Measurements from ENCODE around the gene CXCL8. TPM values are rescaled to one million over a fixed set of nuclear protein-coding genes. Genes with fewer than 3 reads are reported as not detected.
A peak's percentile ranks its signal among the peaks of the same experiment; 100 is the strongest.
"Not testable (repeated sequence)": the region's sequence is repeated elsewhere in the genome, so short reads cannot be mapped to it uniquely, and the experiment has no call there.

The CXCL8 gene
- total RNA-seq, 4 donors from 2014 or later, result 25.6 TPM; not detected in 3

DNA sequence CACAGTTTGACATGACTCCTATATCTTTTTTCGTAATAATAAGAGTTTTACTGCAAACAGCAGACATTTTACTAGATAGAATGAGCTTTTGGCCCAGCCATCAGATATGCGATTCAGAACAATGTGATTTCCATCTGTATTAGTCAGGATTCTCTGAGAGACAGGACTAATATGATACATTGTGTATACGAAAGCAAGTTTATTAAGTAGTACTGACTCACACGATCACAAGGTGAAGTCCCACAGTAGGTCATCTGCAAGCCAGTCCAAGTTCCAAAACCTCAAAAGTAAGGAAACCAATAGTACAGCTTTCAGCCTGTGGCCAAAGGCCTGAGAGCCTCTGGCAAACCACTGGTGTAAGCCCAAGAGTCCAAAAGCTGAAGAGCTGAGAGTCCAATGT, 24.1 kb downstream of the CXCL8 start:
- no peaks in the 10 kb centered on the region for H3K9me3 ChIP-seq
- TF ChIP-seq POLR2A (IDR thresholded peaks at IDR 0.05), result no peak
- no peak for TF ChIP-seq CTCF (IDR thresholded peaks at IDR 0.05)
- no peak overlapping the region for H3K4me3 ChIP-seq
- DNase-seq, result no peak
- H3K36me3 ChIP-seq, result no peaks in the 10 kb centered on the region
- H3K27me3 ChIP-seq, result no peaks in the 10 kb centered on the region
- H3K4me1 ChIP-seq, result no peaks in the 10 kb centered on the region
- no peak overlapping the region for H3K27ac ChIP-seq

- Histone ChIP-seq H3K4me3 (no peak overlapping the region), H3K36me3 (no peaks in the 10 kb centered on the region), H3K27ac (no peak overlapping the region), H3K9me3 (no peaks in the 10 kb centered on the region), H3K4me1 (no peaks in the 10 kb centered on the region), H3K27me3 (no peaks in the 10 kb centered on the region)
- no peak for DNase-seq
- no peak for TF ChIP-seq CTCF (IDR thresholded peaks at IDR 0.05)
- no peak for TF ChIP-seq POLR2A (IDR thresholded peaks at IDR 0.05)
Observed at GRCh38 chr4:73765296-73765695, 24.9 kb downstream of the CXCL8 start.

DNA sequence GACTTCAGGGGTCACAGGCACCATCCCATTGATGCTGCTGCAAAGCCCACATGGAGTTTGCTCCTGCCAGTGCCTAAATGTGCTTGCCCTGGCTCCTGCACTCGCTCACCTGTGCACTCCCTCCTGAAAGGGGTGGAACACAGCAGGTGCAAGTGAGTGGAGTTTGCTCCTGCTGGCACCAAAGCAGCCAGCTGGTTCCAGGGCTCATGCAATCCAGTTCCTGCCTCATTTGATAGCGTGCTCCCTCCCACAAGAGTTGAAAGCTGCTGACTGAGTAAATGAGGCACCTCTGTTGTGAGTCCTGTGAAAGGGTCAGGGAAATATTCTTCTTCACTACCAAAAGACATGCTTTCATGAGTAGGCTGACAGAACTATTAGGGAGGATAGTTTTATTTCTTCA, 30.5 kb downstream of the CXCL8 start:
- TF ChIP-seq CTCF (IDR thresholded peaks at IDR 0.05), result no peak
- no peak for TF ChIP-seq POLR2A (IDR thresholded peaks at IDR 0.05)
- Histone ChIP-seq H3K4me3 (no peak overlapping the region), H3K9me3 (no peaks in the 10 kb centered on the region), H3K4me1 (peaks cover 0 to 1% (median 0%) of the 10 kb centered on the region in 4 donors), H3K27ac (no peak overlapping the region), H3K36me3 (no peaks in the 10 kb centered on the region), H3K27me3 (no peaks in the 10 kb centered on the region)
- DNase-seq, result peak in 2 of 3 donors; percentile 65 to 67

- no peaks in the 10 kb centered on the region for H3K27me3 ChIP-seq
- H3K4me1 ChIP-seq, result peaks cover 0 to 4% (median 0%) of the 10 kb centered on the region in 4 donors
- no peak overlapping the region for H3K4me3 ChIP-seq
- no peak overlapping the region for H3K27ac ChIP-seq
- no peaks in the 10 kb centered on the region for H3K9me3 ChIP-seq
- no peak for DNase-seq
- H3K36me3 ChIP-seq, result no peaks in the 10 kb centered on the region
- TF ChIP-seq CTCF (IDR thresholded peaks at IDR 0.05) (no peak), POLR2A (IDR thresholded peaks at IDR 0.05) (no peak)
Observed at GRCh38 chr4:73772363-73772762, 32.0 kb downstream of the CXCL8 start.

- H3K9me3 ChIP-seq, H3K4me3 ChIP-seq, H3K36me3 ChIP-seq, DNase-seq, H3K27me3 ChIP-seq, H3K4me1 ChIP-seq, H3K27ac ChIP-seq: not testable (repeated sequence)
Observed at GRCh38 chr4:73774406-73774805, 34.0 kb downstream of the CXCL8 start.

- no peaks in the 10 kb centered on the region for H3K36me3 ChIP-seq
- DNase-seq, result no peak
- H3K27me3 ChIP-seq, result no peaks in the 10 kb centered on the region
- no peaks in the 10 kb centered on the region for H3K9me3 ChIP-seq
- H3K4me1 ChIP-seq, result peaks cover 0 to 4% (median 0%) of the 10 kb centered on the region in 4 donors
- no peak for TF ChIP-seq CTCF (IDR thresholded peaks at IDR 0.05)
- TF ChIP-seq POLR2A (IDR thresholded peaks at IDR 0.05), result no peak
- no peak overlapping the region for H3K4me3 ChIP-seq
- no peak overlapping the region for H3K27ac ChIP-seq
Observed at GRCh38 chr4:73776321-73776729, 36.0 kb downstream of the CXCL8 start.
